IMR-90 (cell line): ENCODE data around the gene CPNE2. TPM values are rescaled to one million over a fixed set of nuclear protein-coding genes. Genes with fewer than 3 reads are reported as not detected.

Experiments used
- ATAC-seq: fragments of 200-7000 bp; cut with Tn5 transposase; 2 replicates; pipeline ENCODE4 v1.9.1; 2020; ENCODE audit warnings: low read depth, mild to moderate bottlenecking, moderate library complexity
- BruUV-seq: library from RNA; stranded (reverse); fragments of 400-500 nt; replicated peaks from 2 replicates; lab custom pipeline; 2021; lab: Mats Ljungman, UMichigan
- CTCF ChIA-PET: fragments of 300-600 bp; formaldehyde crosslinking; extraction: SDS; loops from one replicate; lab custom pipeline; 2021; ENCODE audit warnings: antibody characterized with exemption; lab: Yijun Ruan, JAX
- POLR2A ChIA-PET: fragments of 300-600 bp; sonication (Branson Sonifier 250); formaldehyde crosslinking; loops from one replicate; lab custom pipeline; 2022; ENCODE audit warnings: antibody characterized with exemption; ENCODE audit not compliant: unreplicated experiment; lab: Charles Lee
- DNase-seq: peaks from one replicate; pipeline ENCODE4 v3.0.0; 2013
- H2AFZ ChIP-seq: replicated peaks from 2 replicates; pipeline ENCODE3; 2013; ENCODE audit warnings: low read length, mild to moderate bottlenecking; ENCODE audit not compliant: poor library complexity
- H2AK5ac ChIP-seq: 2 replicates; pipeline ENCODE4 v1.6.1; 2013; ENCODE audit warnings: low read depth, low read length, inconsistent platforms
- H2AK9ac ChIP-seq: replicated peaks from 2 replicates; pipeline ENCODE3; 2013; ENCODE audit warnings: mild to moderate bottlenecking, low read depth, low read length, moderate library complexity; ENCODE audit not compliant: poor library complexity
- H2BK120ac ChIP-seq: 2 replicates; pipeline ENCODE4 v1.6.1; 2013; ENCODE audit warnings: low read depth, low read length, inconsistent platforms
- H2BK15ac ChIP-seq: 3 replicates; pipeline ENCODE4 v1.6.1; 2013; ENCODE audit warnings: low read depth, low read length, inconsistent platforms
- H2BK20ac ChIP-seq: 2 replicates; pipeline ENCODE4 v1.6.1; 2013; ENCODE audit warnings: low read depth, mild to moderate bottlenecking, inconsistent platforms, low read length, moderate library complexity
- H2BK5ac ChIP-seq: 2 replicates; pipeline ENCODE4 v1.6.1; 2013; ENCODE audit warnings: mild to moderate bottlenecking, low read depth, low read length, inconsistent platforms; ENCODE audit not compliant: poor library complexity, severe bottlenecking
- H3K14ac ChIP-seq: replicated peaks from 2 replicates; pipeline ENCODE4 v1.6.1; 2013; ENCODE audit warnings: low read depth, low read length, inconsistent platforms
- H3K18ac ChIP-seq: 2 replicates; pipeline ENCODE4 v1.6.1; 2013; ENCODE audit warnings: low read depth, low read length, control low read depth
- H3K23ac ChIP-seq: 2 replicates; pipeline ENCODE4 v1.6.1; 2013; ENCODE audit warnings: low read depth, low read length, inconsistent platforms
- H3K27ac ChIP-seq: 2 replicates; pipeline ENCODE4 v1.5.1; 2013; ENCODE audit warnings: mild to moderate bottlenecking, control low read depth, low read length; ENCODE audit not compliant: insufficient read depth
- H3K27me3 ChIP-seq: 2 replicates; pipeline ENCODE4 v1.6.1; 2013; ENCODE audit warnings: low read length; ENCODE audit not compliant: control insufficient read depth, insufficient read depth
- H3K36me3 ChIP-seq: 2 replicates; pipeline ENCODE4 v1.6.1; 2013; ENCODE audit warnings: low read length, mixed read lengths; ENCODE audit not compliant: control insufficient read depth, insufficient read depth
- H3K4ac ChIP-seq: 2 replicates; pipeline ENCODE4 v1.6.1; 2013; ENCODE audit warnings: low read depth, low read length, inconsistent platforms
- H3K4me1 ChIP-seq: 2 replicates; pipeline ENCODE4 v1.6.1; 2013; ENCODE audit warnings: low read length, mixed read lengths; ENCODE audit not compliant: control insufficient read depth, insufficient read depth
- H3K4me2 ChIP-seq: 2 replicates; pipeline ENCODE4 v1.6.1; 2013; ENCODE audit warnings: low read depth, mild to moderate bottlenecking, control low read depth, low read length, moderate library complexity
- H3K4me3 ChIP-seq: 2 replicates; pipeline ENCODE4 v1.5.1; 2013; ENCODE audit warnings: low read depth, mild to moderate bottlenecking, control low read depth, low read length, moderate library complexity; ENCODE audit not compliant: insufficient read depth
- H3K56ac ChIP-seq: 2 replicates; pipeline ENCODE4 v1.6.1; 2013; ENCODE audit warnings: low read length, inconsistent platforms; ENCODE audit not compliant: insufficient read depth; ENCODE audit errors: extremely low read depth
- H3K79me1 ChIP-seq, 2 experiments: 2 replicates each; pipeline ENCODE4 v1.6.1; 2013; ENCODE audit warnings: low read length in 2 of 2, inconsistent platforms in 1 of 2, low read depth in 1 of 2
- H3K9ac ChIP-seq: 2 replicates; pipeline ENCODE4 v1.6.1; 2013; ENCODE audit warnings: low read depth, low read length, control low read depth
- H3K9me1 ChIP-seq: 2 replicates; pipeline ENCODE4 v1.6.1; 2013; ENCODE audit warnings: low read length, inconsistent platforms; ENCODE audit not compliant: insufficient read depth
- H3K9me3 ChIP-seq: 2 replicates; pipeline ENCODE4 v1.6.1; 2013; ENCODE audit warnings: low read length; ENCODE audit not compliant: control insufficient read depth, insufficient read depth
- H4K20me1 ChIP-seq: 2 replicates; pipeline ENCODE4 v1.6.1; 2013; ENCODE audit warnings: low read length, inconsistent platforms; ENCODE audit not compliant: insufficient read depth
- H4K5ac ChIP-seq: 2 replicates; pipeline ENCODE4 v1.6.1; 2013; ENCODE audit warnings: mild to moderate bottlenecking, low read depth, low read length, control low read depth
- H4K8ac ChIP-seq, 2 experiments: 2 replicates each; pipeline ENCODE4 v1.6.1; 2013; ENCODE audit warnings: low read depth in 2 of 2, low read length in 2 of 2, control low read depth in 1 of 2, inconsistent platforms in 1 of 2
- H4K91ac ChIP-seq: 2 replicates; pipeline ENCODE4 v1.6.1; 2013; ENCODE audit warnings: low read depth, low read length, inconsistent platforms; ENCODE audit not compliant: insufficient read depth
- BHLHE40 ChIP-seq: fragments of 150-350 bp; IDR thresholded peaks from 2 replicates; pipeline ENCODE4 v1.6.1; 2016; ENCODE audit warnings: mild to moderate bottlenecking, low read depth, low read length
- CEBPB ChIP-seq: IDR thresholded peaks from 2 replicates; pipeline ENCODE4 v1.6.1; 2012; ENCODE audit warnings: low read depth, low read length, improper control_type of control experiment
- CHD1 ChIP-seq: IDR thresholded peaks from 2 replicates; pipeline ENCODE4 v1.6.1; 2012; ENCODE audit warnings: low read depth, low read length, improper control_type of control experiment
- CTCF ChIP-seq: conservative IDR thresholded peaks from 2 replicates; pipeline ENCODE4 v1.5.1; 2012; ENCODE audit warnings: mild to moderate bottlenecking, low read depth, low read length, improper control_type of control experiment
- ELK1 ChIP-seq: fragments of 150-350 bp; IDR thresholded peaks from 2 replicates; pipeline ENCODE4 v1.6.1; 2016; ENCODE audit warnings: low read depth, mild to moderate bottlenecking, low read length, moderate library complexity, borderline replicate concordance
- FOS ChIP-seq: fragments of 150-350 bp; IDR thresholded peaks from 2 replicates; pipeline ENCODE4 v1.6.1; 2016; ENCODE audit warnings: low read depth, low read length
- MAFK ChIP-seq: IDR thresholded peaks from 2 replicates; pipeline ENCODE4 v1.6.1; 2012; ENCODE audit warnings: low read depth, low read length, improper control_type of control experiment
- MAZ ChIP-seq: IDR thresholded peaks from 2 replicates; pipeline ENCODE4 v1.6.1; 2012; ENCODE audit warnings: low read depth, mild to moderate bottlenecking, low read length, improper control_type of control experiment, moderate library complexity, borderline replicate concordance
- MXI1 ChIP-seq: IDR thresholded peaks from 2 replicates; pipeline ENCODE4 v1.6.1; 2012; ENCODE audit warnings: low read depth, mild to moderate bottlenecking, low read length, moderate library complexity, borderline replicate concordance
- NFE2L2 ChIP-seq: fragments of 150-350 bp; IDR thresholded peaks from 2 replicates; pipeline ENCODE4 v1.6.1; 2016; ENCODE audit warnings: low read depth, mild to moderate bottlenecking, low read length
- POLR2A ChIP-seq: IDR thresholded peaks from 2 replicates; pipeline ENCODE4 v1.6.1; 2012; ENCODE audit warnings: mild to moderate bottlenecking, low read depth, low read length
- RAD21 ChIP-seq: IDR thresholded peaks from 2 replicates; pipeline ENCODE4 v1.6.1; 2012; ENCODE audit warnings: low read length, improper control_type of control experiment
- RCOR1 ChIP-seq: IDR thresholded peaks from 2 replicates; pipeline ENCODE4 v1.6.1; 2012; ENCODE audit warnings: mild to moderate bottlenecking, low read length, improper control_type of control experiment; ENCODE audit not compliant: insufficient replicate concordance
- RFX5 ChIP-seq: IDR thresholded peaks from 2 replicates; pipeline ENCODE4 v1.8.0; 2012; ENCODE audit warnings: low read depth, mild to moderate bottlenecking, low read length, moderate library complexity
- SMC3 ChIP-seq: fragments of 150-350 bp; IDR thresholded peaks from 2 replicates; pipeline ENCODE4 v1.6.1; 2016; ENCODE audit warnings: low read depth, mild to moderate bottlenecking, antibody characterized with exemption, low read length, moderate library complexity
- USF2 ChIP-seq: fragments of 150-350 bp; IDR thresholded peaks from 2 replicates; pipeline ENCODE4 v1.6.1; 2017; ENCODE audit warnings: mild to moderate bottlenecking, antibody characterized with exemption, low read length, low read depth
- dilution Hi-C: fragments of 300-500 bp; cut with HindIII; formaldehyde crosslinking; loops from one replicate; pipeline ENCODE4 v1.14.3; 2018; ENCODE audit warnings: low sequenced_read_pairs; ENCODE audit not compliant: unreplicated experiment
- in situ Hi-C: fragments of 300-500 bp; cut with MboI; formaldehyde crosslinking; loops from 3 replicates; pipeline ENCODE4 v1.14.3; 2019; ENCODE audit warnings: low sequenced_read_pairs, inconsistent platforms, mixed read lengths
- intact Hi-C: fragments of 100-400 bp; cut with micrococcal nuclease; formaldehyde crosslinking; loops from 2 replicates; pipeline ENCODE4 v1.10.0; 2022
- polyA plus RNA-seq, 3 experiments: library from polyadenylated mRNA; depleted of rRNA; stranded (reverse); fragments of >200 nt; gene quantifications; 2 replicates each; pipeline ENCODE4 v1.2.3, GENCODE V29; 2012; ENCODE audit warnings: low replicate concordance in 1 of 3
- total RNA-seq: library from RNA; depleted of rRNA; stranded (reverse); fragments of >200 nt; gene quantifications from 2 replicates; pipeline ENCODE4 v1.2.3, GENCODE V29; 2012

Gene CPNE2
- total and polyA plus RNA-seq, 2 of the 4 experiments (the other 2 are of a cell fraction): 15.4 to 48.0 TPM

GRCh38 chr16:57169327-57169726, 76.9 kb downstream of the CPNE2 start:
- no peak overlapping the region for H3K23ac ChIP-seq
- in situ Hi-C loops: loop anchor here (5.0 kb wide), 1 partner anchor 82 kb away; no protein-coding TSS in a partner anchor
- DNase-seq (peak; percentile 33), ATAC-seq (peak; percentile 80)
- H3K4ac ChIP-seq: no peak overlapping the region
- no peak overlapping the region for H2AFZ ChIP-seq
- H3K9me3 ChIP-seq: no peaks in the 10 kb centered on the region
- peaks cover 3% of the 10 kb centered on the region; the same call in 1 of the 2 replicates for H4K20me1 ChIP-seq
- no peak overlapping the region for H3K56ac ChIP-seq
- no peak overlapping the region for H2BK120ac ChIP-seq
- no TSS peak for BruUV-seq
- no peak overlapping the region for H2BK15ac ChIP-seq
- H3K27ac ChIP-seq: no peak overlapping the region
- H3K18ac ChIP-seq: no peak overlapping the region
- H3K4me1 ChIP-seq: no peaks in the 10 kb centered on the region
- no peak overlapping the region for H4K8ac ChIP-seq
- intact Hi-C loops: loop anchor here (2.0 to 5.0 kb wide), 3 partner anchors 77 to 377 kb away; partner anchors contain the start of genes CPNE2 and SLC12A3
- H3K14ac ChIP-seq: no peak overlapping the region
- H2BK20ac ChIP-seq: no peak overlapping the region
- no peak overlapping the region; the same call in 1 of the 2 replicates for H2AK5ac ChIP-seq
- POLR2A ChIA-PET: no interaction called here
- no peak overlapping the region for H4K91ac ChIP-seq
- H3K4me2 ChIP-seq: no peak overlapping the region
- no peak overlapping the region for H2BK5ac ChIP-seq
- H3K4me3 ChIP-seq: no peak overlapping the region
- H3K27me3 ChIP-seq: no peaks in the 10 kb centered on the region
- TF ChIP-seq POLR2A (no peak), RCOR1 (no peak), NFE2L2 (no peak), CTCF (no peak), RAD21 (no peak), MAZ (no peak), ELK1 (no peak), BHLHE40 (no peak), CHD1 (no peak), USF2 (no peak), MXI1 (no peak), SMC3 (no peak), RFX5 (no peak), MAFK (no peak), CEBPB (no peak), FOS (no peak)
- H4K5ac ChIP-seq: no peak overlapping the region
- no peaks in the 10 kb centered on the region for H3K9me1 ChIP-seq
- H3K79me1 ChIP-seq: peaks cover 4 to 6% of the 10 kb centered on the region in 2 experiments; a peak in 3 of 4 replicates
- H2AK9ac ChIP-seq: no peak overlapping the region
- dilution Hi-C loops: no loop called here
- peaks cover 45% of the 10 kb centered on the region for H3K36me3 ChIP-seq
- no peak overlapping the region for H3K9ac ChIP-seq
- CTCF ChIA-PET: interaction anchor here (0.6 kb wide), 2 partner anchors 66 to 254 kb away, joined by 3 to 5 read pairs; no protein-coding TSS in a partner anchor
